ENCODE data around the gene AHSA1. TPM values are rescaled to one million over a fixed set of nuclear protein-coding genes. Genes with fewer than 3 reads are reported as not detected.

Gene AHSA1
- total and polyA plus RNA-seq, 2 of the 8 experiments (the other 6 are each of a cell fraction or from before 2014, with no cell fraction given): 155 to 221 TPM

DNA sequence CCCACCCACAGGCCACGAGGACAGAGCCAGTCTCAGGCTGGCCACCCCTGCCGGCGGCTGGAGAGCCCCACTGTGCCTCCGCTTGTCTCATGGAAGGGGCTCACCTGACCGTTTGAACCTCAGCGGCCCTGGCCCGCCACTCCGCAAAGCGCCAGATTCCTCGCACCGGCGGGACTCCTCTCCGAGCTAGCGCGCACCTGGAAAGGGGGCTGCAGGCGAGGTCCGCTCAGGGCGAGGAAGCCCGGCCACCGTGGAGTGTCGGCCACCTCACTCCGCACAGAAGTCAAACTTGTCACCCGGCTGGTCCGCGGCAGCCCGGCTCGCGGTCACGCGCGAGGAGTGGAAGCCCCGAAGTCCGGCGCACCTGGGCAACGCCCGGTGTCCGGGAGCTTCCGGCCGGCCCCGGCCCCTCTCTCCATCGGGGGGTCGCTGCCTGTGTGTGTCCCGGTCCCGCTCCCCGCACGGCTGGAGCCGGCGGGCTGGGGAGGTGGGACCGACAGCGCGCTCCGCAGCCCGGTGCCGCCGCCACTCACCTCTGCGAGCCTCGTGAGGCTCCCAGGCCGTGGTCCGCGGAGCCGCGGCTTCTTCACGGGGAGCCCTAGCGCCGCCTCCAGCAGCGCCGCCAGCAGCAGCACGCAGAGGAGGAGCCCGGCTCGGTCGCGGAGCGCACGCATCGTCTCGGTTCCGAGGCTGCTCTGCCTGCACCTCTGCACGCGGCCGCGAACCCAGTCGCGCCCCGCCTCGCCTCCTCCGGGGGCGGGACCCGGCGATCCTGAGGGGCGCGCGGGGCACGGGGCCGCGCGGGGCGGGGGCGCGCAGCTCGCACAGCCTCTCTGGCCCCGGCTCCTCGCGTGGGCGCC lies 40.5 kb downstream of the AHSA1 start, which contains the start of gene ISM2 (continued):
- no peak for TF ChIP-seq TCF12 (IDR thresholded peaks at IDR 0.05; ENCODE audit: low read depth, low read length)
- TF ChIP-seq SP2 (IDR thresholded peaks at IDR 0.05; ENCODE audit: low read length): no peak
- no peak for TF ChIP-seq RAD21 (IDR thresholded peaks at IDR 0.05 in 1 of 2, conservative IDR thresholded peaks at IDR 0.05 in 1 of 2; ENCODE audit: low read depth in 2 of 2, low read length in 2 of 2)
- TF ChIP-seq CTCF (IDR thresholded peaks at IDR 0.05; ENCODE audit: control extremely low read depth in 1 of 3, insufficient read depth in 1 of 3, low read depth in 1 of 3, low read length in 3 of 3): no peak
- TF ChIP-seq CHD2 (IDR thresholded peaks at IDR 0.05; ENCODE audit: low read length): no peak
- TF ChIP-seq CHD1 (IDR thresholded peaks at IDR 0.05; ENCODE audit: low read depth, low read length): no peak
- TF ChIP-seq TAF1 (IDR thresholded peaks at IDR 0.05; ENCODE audit: low read depth, low read length): no peak
- TF ChIP-seq SRF (IDR thresholded peaks at IDR 0.05; ENCODE audit: low read depth, low read length): no peak
- no peak for TF ChIP-seq JUND (IDR thresholded peaks at IDR 0.05; ENCODE audit: low read length)
- TF ChIP-seq SIX5 (IDR thresholded peaks at IDR 0.05; ENCODE audit: low read depth, low read length): no peak
- no peak for TF ChIP-seq GTF2F1 (IDR thresholded peaks at IDR 0.05; ENCODE audit: borderline replicate concordance, low read depth, low read length)
- TF ChIP-seq, protein P1, sequence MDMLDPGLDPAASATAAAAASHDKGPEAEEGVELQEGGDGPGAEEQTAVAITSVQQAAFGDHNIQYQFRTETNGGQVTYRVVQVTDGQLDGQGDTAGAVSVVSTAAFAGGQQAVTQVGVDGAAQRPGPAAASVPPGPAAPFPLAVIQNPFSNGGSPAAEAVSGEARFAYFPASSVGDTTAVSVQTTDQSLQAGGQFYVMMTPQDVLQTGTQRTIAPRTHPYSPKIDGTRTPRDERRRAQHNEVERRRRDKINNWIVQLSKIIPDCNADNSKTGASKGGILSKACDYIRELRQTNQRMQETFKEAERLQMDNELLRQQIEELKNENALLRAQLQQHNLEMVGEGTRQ (IDR thresholded peaks at IDR 0.05; ENCODE audit: low read length): no peak
- TF ChIP-seq ASH2L (IDR thresholded peaks at IDR 0.05; ENCODE audit: low read length): peak; percentile 75
- no peak for TF ChIP-seq NRF1 (IDR thresholded peaks at IDR 0.05; ENCODE audit: low read depth, low read length)
- TF ChIP-seq CBX5 (IDR thresholded peaks at IDR 0.05; ENCODE audit: low read depth, low read length): no peak
- TF ChIP-seq CBX8 (IDR thresholded peaks at IDR 0.05; ENCODE audit: borderline replicate concordance, low read depth, low read length): no peak
- TF ChIP-seq, protein P2, sequence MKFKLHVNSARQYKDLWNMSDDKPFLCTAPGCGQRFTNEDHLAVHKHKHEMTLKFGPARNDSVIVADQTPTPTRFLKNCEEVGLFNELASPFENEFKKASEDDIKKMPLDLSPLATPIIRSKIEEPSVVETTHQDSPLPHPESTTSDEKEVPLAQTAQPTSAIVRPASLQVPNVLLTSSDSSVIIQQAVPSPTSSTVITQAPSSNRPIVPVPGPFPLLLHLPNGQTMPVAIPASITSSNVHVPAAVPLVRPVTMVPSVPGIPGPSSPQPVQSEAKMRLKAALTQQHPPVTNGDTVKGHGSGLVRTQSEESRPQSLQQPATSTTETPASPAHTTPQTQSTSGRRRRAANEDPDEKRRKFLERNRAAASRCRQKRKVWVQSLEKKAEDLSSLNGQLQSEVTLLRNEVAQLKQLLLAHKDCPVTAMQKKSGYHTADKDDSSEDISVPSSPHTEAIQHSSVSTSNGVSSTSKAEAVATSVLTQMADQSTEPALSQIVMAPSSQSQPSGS (IDR thresholded peaks at IDR 0.05; ENCODE audit: low read length): no peak
- TF ChIP-seq POLR2AphosphoS5 (IDR thresholded peaks at IDR 0.05; ENCODE audit: low read depth, low read length): no peak
- no peak for TF ChIP-seq TAF7 (optimal IDR thresholded peaks at IDR 0.05; ENCODE audit: borderline replicate concordance, low read depth, low read length)
- no peak for TF ChIP-seq POLR2A (IDR thresholded peaks at IDR 0.05; ENCODE audit: control extremely low read depth in 1 of 2, low read depth in 2 of 2, low read length in 2 of 2)

Data from H1 (cell line).